LNCaP clone FGC (cell line): Measurements from ENCODE around the gene GLS.

Experiments
- DNase-seq: peaks from one replicate; pipeline ENCODE4 v3.0.0-alpha.2; 2011; ENCODE audit warnings: low read depth
- H3K4me3 ChIP-seq: 2 replicates; pipeline ENCODE4 v1.5.1; 2011; ENCODE audit warnings: mild to moderate bottlenecking, low read depth, low read length, control low read depth
- TF ChIP-seq, protein P1 (sequence below): IDR thresholded peaks from 2 replicates; pipeline ENCODE4 v1.5.1; 2012; ENCODE audit warnings: mild to moderate bottlenecking; ENCODE audit not compliant: control insufficient read depth, insufficient read depth; ENCODE audit errors: extremely low read depth

GLS gene

DNA sequence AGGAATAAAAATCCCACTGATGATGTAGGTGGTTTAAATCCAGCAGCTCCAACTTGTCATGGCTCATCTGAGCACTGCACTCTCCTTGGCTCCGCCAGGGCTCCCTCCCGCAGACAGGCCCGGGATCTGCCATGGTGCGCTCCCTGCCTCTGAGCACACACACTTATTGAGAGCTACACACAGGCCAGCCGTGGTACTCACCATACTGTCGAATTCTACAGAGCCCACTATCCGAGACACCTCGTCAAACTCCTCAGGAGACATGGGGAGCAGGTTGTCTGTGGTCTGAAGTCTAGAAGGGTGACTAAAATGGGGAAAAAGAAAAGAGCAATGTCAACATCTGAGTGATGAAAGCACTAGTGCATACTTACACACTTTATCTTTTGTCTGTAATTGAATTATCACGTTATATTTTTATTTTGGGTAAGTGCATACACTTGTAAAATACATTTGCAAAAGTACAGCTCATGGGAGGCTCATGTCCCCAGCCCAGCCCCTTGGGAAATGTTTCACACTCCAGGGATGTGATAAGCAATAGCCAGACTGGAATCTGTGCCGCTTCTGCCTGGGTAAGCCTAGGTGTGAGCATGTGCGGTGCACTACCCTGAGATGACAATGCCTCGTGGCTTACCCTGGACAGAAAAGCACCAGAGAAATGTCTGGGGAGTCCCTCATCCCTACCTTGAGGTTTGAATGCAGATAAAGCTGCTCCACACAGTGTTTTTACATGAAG, 94.2 kb downstream of the GLS start:
- no peak overlapping the region for H3K4me3 ChIP-seq
- no peak for DNase-seq
- TF ChIP-seq, protein P1, sequence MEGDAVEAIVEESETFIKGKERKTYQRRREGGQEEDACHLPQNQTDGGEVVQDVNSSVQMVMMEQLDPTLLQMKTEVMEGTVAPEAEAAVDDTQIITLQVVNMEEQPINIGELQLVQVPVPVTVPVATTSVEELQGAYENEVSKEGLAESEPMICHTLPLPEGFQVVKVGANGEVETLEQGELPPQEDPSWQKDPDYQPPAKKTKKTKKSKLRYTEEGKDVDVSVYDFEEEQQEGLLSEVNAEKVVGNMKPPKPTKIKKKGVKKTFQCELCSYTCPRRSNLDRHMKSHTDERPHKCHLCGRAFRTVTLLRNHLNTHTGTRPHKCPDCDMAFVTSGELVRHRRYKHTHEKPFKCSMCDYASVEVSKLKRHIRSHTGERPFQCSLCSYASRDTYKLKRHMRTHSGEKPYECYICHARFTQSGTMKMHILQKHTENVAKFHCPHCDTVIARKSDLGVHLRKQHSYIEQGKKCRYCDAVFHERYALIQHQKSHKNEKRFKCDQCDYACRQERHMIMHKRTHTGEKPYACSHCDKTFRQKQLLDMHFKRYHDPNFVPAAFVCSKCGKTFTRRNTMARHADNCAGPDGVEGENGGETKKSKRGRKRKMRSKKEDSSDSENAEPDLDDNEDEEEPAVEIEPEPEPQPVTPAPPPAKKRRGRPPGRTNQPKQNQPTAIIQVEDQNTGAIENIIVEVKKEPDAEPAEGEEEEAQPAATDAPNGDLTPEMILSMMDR = no peak

DNA sequence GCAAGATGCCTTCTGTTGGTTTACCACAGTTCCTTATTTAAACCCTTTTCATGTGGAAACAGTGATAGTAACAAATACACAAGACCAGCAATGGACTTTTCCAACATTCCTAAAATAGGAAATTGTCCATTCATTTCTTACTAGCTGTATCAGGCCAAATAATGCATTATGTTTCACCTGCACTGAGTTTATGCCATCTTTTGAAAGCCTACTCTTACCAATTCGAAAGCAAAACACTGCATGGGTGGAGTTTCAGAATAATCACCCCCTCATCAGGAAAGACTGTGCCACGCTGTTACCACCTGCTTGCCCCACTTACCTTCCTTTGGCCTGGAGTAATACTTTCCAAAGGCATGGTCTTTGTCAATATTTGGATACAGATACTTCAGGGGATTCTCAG, 95.9 kb downstream of the GLS start:
- no peak overlapping the region for H3K4me3 ChIP-seq
- TF ChIP-seq, protein P1 = no peak
- no peak for DNase-seq

DNA sequence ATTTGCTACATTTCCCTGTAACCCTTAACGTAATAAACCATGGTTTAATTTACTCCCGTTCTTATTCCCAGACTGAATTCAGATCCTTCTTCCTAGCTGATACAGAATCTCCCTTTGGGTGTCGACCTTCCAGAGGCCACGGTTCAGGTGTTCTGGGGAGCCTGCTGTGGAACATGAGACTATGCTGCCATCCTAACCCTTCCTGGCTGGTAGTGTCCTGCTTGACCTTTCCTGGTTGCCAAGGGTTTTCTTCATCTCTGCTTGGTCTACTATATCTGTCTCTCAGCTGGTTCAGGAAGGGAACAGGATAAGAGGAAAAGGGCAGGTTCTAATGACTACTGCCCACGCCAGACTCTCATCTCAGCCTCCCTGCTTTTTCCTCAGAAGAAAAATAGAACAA, 96.9 kb downstream of the GLS start:
- TF ChIP-seq, protein P1 = no peak
- DNase-seq = no peak
- no peak overlapping the region for H3K4me3 ChIP-seq

DNA sequence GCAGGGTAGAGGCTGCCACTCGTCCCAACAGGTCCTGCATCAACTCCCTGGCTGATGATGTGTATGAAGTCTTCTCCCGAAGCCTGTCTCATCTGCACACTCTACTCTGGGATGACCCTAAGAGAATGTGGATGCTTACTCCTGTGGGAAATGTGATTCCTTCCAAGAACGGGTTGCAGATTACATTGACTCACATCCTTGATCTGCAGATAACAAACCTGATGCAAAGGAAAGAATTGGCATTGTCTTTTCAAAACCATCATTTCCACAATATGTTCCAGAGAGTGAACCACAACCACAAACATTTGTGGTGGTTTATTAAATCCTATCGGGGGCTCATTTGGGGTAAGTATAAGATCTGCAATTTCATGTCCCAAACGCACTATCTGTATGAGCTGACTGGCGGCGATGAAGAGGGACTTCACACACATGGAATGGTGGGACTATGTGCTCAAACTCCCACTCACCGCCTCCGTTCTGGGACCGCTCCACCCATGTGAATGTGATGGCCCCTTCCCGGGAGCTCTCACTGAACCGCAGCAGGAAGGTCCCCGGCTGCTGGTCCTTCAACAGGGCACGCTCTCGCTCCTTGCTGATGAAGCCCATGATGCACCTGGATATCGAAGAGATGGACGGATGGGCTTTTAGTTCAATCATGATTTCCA, 97.9 kb downstream of the GLS start:
- TF ChIP-seq, protein P1 = no peak
- no peak for DNase-seq
- H3K4me3 ChIP-seq = no peak overlapping the region

DNA sequence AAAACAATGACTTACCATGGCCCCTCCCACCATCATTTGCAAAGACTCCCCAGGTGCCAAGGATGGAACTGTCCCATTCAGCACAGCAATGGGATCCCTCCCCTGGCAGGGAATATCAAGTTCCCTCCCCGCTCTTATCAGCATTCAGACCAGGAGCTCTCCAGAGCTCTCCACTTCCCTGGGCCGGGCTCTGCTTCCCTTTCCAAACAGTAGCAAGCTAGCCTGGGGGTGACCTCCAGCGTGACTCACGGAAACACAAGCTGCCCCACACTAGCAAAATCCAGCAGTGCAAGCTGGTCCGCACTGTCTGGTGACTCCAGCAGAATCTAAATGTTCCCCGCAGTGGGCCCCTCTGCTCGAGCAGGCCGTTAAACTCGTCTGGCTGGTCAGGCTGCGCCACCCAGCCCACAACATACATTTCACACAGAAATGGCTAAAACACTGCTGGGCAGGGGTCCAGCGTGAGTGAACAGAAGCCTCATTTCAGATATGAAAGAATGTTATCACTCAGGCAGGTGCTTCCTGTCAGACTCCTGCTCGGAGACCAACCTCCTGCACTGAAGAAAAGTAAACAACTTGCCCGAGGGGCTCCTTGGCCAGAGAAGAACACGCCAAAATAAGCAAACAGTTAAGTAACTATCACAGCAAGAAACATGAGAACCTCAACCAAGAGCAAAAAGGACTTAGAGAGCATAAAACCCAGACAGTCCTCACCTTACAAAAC, 99.4 kb downstream of the GLS start:
- no peak overlapping the region for H3K4me3 ChIP-seq
- TF ChIP-seq, protein P1 = no peak
- DNase-seq = no peak

DNA sequence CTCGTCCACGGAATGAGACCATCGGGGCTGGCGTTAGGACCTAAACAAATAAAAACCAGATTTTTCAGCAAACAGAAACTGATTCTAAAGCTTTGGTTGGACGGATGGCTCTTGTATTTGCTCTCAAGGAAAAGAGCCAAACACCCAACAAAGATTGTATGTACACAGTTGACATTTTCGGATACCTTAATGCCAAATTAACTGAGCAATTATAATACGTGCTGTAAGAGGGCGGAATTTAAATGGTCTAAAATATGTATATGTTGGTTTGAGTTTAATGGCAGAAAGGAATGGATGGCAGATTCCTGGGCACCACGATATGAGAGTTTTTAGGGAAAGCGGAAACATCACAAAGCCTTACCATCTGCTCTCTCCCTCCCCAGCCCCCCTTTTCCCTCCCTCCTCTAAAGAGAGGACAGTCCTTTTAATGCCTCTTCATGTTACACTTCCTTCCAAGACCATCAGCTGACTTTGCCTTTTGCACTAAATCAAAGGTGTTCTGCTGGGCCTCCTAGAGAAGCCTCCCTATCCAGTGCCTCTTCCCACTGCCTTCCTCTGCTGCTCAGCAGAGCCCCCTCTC, 100.1 kb downstream of the GLS start:
- TF ChIP-seq, protein P1 = no peak
- no peak for DNase-seq
- no peak overlapping the region for H3K4me3 ChIP-seq
